MCF 10A (cell line): ENCODE results near the gene ZNG1A. TPM values are rescaled to one million over a fixed set of nuclear protein-coding genes. Genes with fewer than 3 reads are reported as not detected.
A peak's percentile ranks its signal among the peaks of the same experiment; 100 is the strongest.
"Not testable (repeated sequence)": the region's sequence is repeated elsewhere in the genome, so short reads cannot be mapped to it uniquely, and the experiment has no call there.

Source experiments
- BruUV-seq: library from RNA; stranded (reverse); fragments of 400-500 nt; replicated peaks from 2 replicates; lab custom pipeline; 2021; lab: Mats Ljungman, UMichigan
- CTCF ChIA-PET: fragments of 300-600 bp; sonication (Branson Sonifier 250); formaldehyde crosslinking; extraction: SDS; loops from one replicate; lab custom pipeline; 2021; ENCODE audit warnings: antibody characterized with exemption, inconsistent platforms; lab: Yijun Ruan, JAX
- POLR2A ChIA-PET: fragments of 300-600, 350-650 bp; sonication (Branson Sonifier 250); formaldehyde crosslinking; extraction: SDS; loops from one replicate; lab custom pipeline; 2020; ENCODE audit warnings: antibody characterized with exemption, inconsistent platforms; lab: Yijun Ruan, JAX
- DNase-seq: peaks from one replicate; pipeline ENCODE4 v3.0.0-alpha.2; 2018; ENCODE audit not compliant: unreplicated experiment
- H3K27ac Mint-ChIP-seq: one replicate; pipeline ENCODE4 v1.8.0; 2022; ENCODE audit warnings: mild to moderate bottlenecking, low read depth, mixed read lengths; ENCODE audit not compliant: unreplicated experiment
- H3K27me3 Mint-ChIP-seq: one replicate; pipeline ENCODE4 v1.8.0; 2022; ENCODE audit warnings: mixed read lengths; ENCODE audit not compliant: insufficient read depth, unreplicated experiment
- H3K36me3 Mint-ChIP-seq: one replicate; pipeline ENCODE4 v1.8.0; 2022; ENCODE audit warnings: mild to moderate bottlenecking, moderate library complexity, mixed read lengths; ENCODE audit not compliant: insufficient read depth, unreplicated experiment
- H3K4me1 Mint-ChIP-seq: one replicate; pipeline ENCODE4 v1.8.0; 2022; ENCODE audit warnings: mixed read lengths; ENCODE audit not compliant: insufficient read depth, unreplicated experiment
- H3K4me3 Mint-ChIP-seq: one replicate; pipeline ENCODE4 v1.8.0; 2022; ENCODE audit warnings: mild to moderate bottlenecking, moderate library complexity, mixed read lengths; ENCODE audit not compliant: unreplicated experiment
- H3K9me3 Mint-ChIP-seq: one replicate; pipeline ENCODE4 v1.8.0; 2022; ENCODE audit warnings: mixed read lengths; ENCODE audit not compliant: unreplicated experiment
- CTCF ChIP-seq: fragments of 200-600 bp; IDR thresholded peaks from one replicate; pipeline ENCODE4 v1.8.0; 2022; ENCODE audit warnings: antibody characterized with exemption, mild to moderate bottlenecking; ENCODE audit not compliant: unreplicated experiment
- intact Hi-C: fragments of 100-400 bp; cut with micrococcal nuclease; formaldehyde crosslinking; loops from 2 replicates; pipeline ENCODE4 v1.14.1; 2022
- total RNA-seq: library from RNA; stranded (reverse); gene quantifications from 2 replicates; pipeline ENCODE4 v1.2.3, GENCODE V29; 2022

ZNG1A gene
- total RNA-seq, 1 experiment from 2014 or later = 43.1 TPM

GRCh38 chr9:214648-215493, 36.0 kb upstream of the ZNG1A start, which contains the start of gene DOCK8:
Gene DOCK8, plus strand, starts transcription at chr9:214865. Its CDS starts 112 bp downstream, at chr9:214977.
- intact Hi-C loops = loop anchor here (5.0 kb wide), 1 partner anchor 87 kb away; no protein-coding TSS in a partner anchor
- Mint-ChIP-seq H3K27ac (no peak within 1 kb of the TSS), H3K9me3 (no peaks in the 10 kb centered on the region), H3K4me1 (no peaks in the 10 kb centered on the region), H3K27me3 (no peaks in the 10 kb centered on the region), H3K36me3 (no peaks in the 10 kb centered on the region), H3K4me3 (peak within 1 kb of the TSS; percentile 75)
- no TSS peak for BruUV-seq
- DNase-seq = peak; percentile 74
- POLR2A ChIA-PET = interaction anchor here (0.6 to 2.2 kb wide), 5 partner anchors 10 to 172 kb away, joined by 3 to 7 read pairs (median 6); no protein-coding TSS in a partner anchor
- TF ChIP-seq CTCF = peak; percentile 48
- CTCF ChIA-PET = interaction anchor here (0.7 to 1.4 kb wide), 8 partner anchors 9 to 1297 kb away, joined by 3 to 5 read pairs (median 4); no protein-coding TSS in a partner anchor

- Mint-ChIP-seq H3K9me3 (no peaks in the 10 kb centered on the region), H3K27me3 (no peaks in the 10 kb centered on the region), H3K4me1 (no peaks in the 10 kb centered on the region), H3K36me3 (no peaks in the 10 kb centered on the region), H3K27ac (no peak overlapping the region), H3K4me3 (peak overlapping the region; percentile 75)
- DNase-seq = no peak
- ChIA-PET CTCF (interaction anchor here (0.7 to 1.4 kb wide), 4 partner anchors 10 to 375 kb away, joined by 3 to 4 read pairs (median 4); no protein-coding TSS in a partner anchor), POLR2A (interaction anchor here (1.4 to 2.2 kb wide), 3 partner anchors 11 to 91 kb away, joined by 6 to 7 read pairs (median 6); no protein-coding TSS in a partner anchor)
- TF ChIP-seq CTCF = no peak
- no TSS peak for BruUV-seq
- intact Hi-C loops = no loop called here
Observed at GRCh38 chr9:214351-214647, 35.4 kb upstream of the ZNG1A start.

GRCh38 chr9:213901-214300, 35.0 kb upstream of the ZNG1A start:
- H3K36me3 Mint-ChIP-seq, CTCF ChIA-PET, H3K9me3 Mint-ChIP-seq, H3K27ac Mint-ChIP-seq, DNase-seq, H3K27me3 Mint-ChIP-seq, intact Hi-C loops, H3K4me1 Mint-ChIP-seq: not testable (repeated sequence)
- peak overlapping the region; percentile 75 for H3K4me3 Mint-ChIP-seq
- BruUV-seq = TSS peak; percentile 68
- POLR2A ChIA-PET = interaction anchor here (2.2 kb wide), 1 partner anchor 91 kb away, joined by 7 read pairs; no protein-coding TSS in a partner anchor

GRCh38 chr9:212297-212696, 33.4 kb upstream of the ZNG1A start:
- H3K4me3 Mint-ChIP-seq = no peak overlapping the region
- no peaks in the 10 kb centered on the region for H3K9me3 Mint-ChIP-seq
- no peak for TF ChIP-seq CTCF
- intact Hi-C loops = no loop called here
- no peak for DNase-seq
- no peaks in the 10 kb centered on the region for H3K36me3 Mint-ChIP-seq
- no TSS peak for BruUV-seq
- POLR2A ChIA-PET = interaction anchor here (1.0 kb wide), 1 partner anchor 8 kb away, joined by 4 read pairs; no protein-coding TSS in a partner anchor
- H3K4me1 Mint-ChIP-seq = no peaks in the 10 kb centered on the region
- CTCF ChIA-PET = no interaction called here
- no peak overlapping the region for H3K27ac Mint-ChIP-seq
- H3K27me3 Mint-ChIP-seq = no peaks in the 10 kb centered on the region
